Osteocyte (in vitro differentiated cells): ENCODE data around the gene ZNF385B. TPM values are rescaled to one million over a fixed set of nuclear protein-coding genes. Genes with fewer than 3 reads are reported as not detected.

ENCODE experiments used
- DNase-seq: peaks from one replicate; pipeline ENCODE4 v3.0.0; 2021; ENCODE audit warnings: mixed read lengths; ENCODE audit not compliant: unreplicated experiment; ENCODE audit errors: extremely low spot score
- H3K27ac Mint-ChIP-seq: one replicate; pipeline ENCODE4 v1.8.0; 2021; ENCODE audit warnings: mild to moderate bottlenecking, mixed read lengths; ENCODE audit not compliant: unreplicated experiment
- H3K27me3 Mint-ChIP-seq: one replicate; pipeline ENCODE4 v1.8.0; 2021; ENCODE audit warnings: mixed read lengths; ENCODE audit not compliant: unreplicated experiment
- H3K36me3 Mint-ChIP-seq: one replicate; pipeline ENCODE4 v1.8.0; 2021; ENCODE audit warnings: mixed read lengths; ENCODE audit not compliant: unreplicated experiment
- H3K4me1 Mint-ChIP-seq: one replicate; pipeline ENCODE4 v1.8.0; 2021; ENCODE audit warnings: mixed read lengths; ENCODE audit not compliant: unreplicated experiment
- H3K4me3 Mint-ChIP-seq: one replicate; pipeline ENCODE4 v1.8.0; 2021; ENCODE audit warnings: mild to moderate bottlenecking, moderate library complexity, mixed read lengths; ENCODE audit not compliant: unreplicated experiment
- H3K9me3 Mint-ChIP-seq: one replicate; pipeline ENCODE4 v1.8.0; 2021; ENCODE audit warnings: mixed read lengths; ENCODE audit not compliant: unreplicated experiment
- microRNA-seq: library from miRNA; unstranded; fragments of <30 nt; microRNA quantifications from one replicate; pipeline ENCODE4 v1.1.0, GENCODE V29; 2020; ENCODE audit not compliant: unreplicated experiment
- total RNA-seq: library from RNA; stranded (reverse); gene quantifications from 2 replicates; pipeline ENCODE4 v1.2.1, GENCODE V29; 2021
- TF ChIP-seq, protein P1 (sequence below): fragments of 200-600 bp; sonication (generic); IDR thresholded peaks from 2 replicates; pipeline ENCODE4 v1.5.0; 2021; ENCODE audit warnings: antibody characterized with exemption, mild to moderate bottlenecking, moderate library complexity

The ZNF385B gene
- total RNA-seq, 1 donor from 2014 or later = 0.13 TPM

- DNase-seq = no peak
- Mint-ChIP-seq H3K4me3 (no peak overlapping the region), H3K27ac (no peak overlapping the region), H3K4me1 (peaks cover 1% of the 10 kb centered on the region), H3K27me3 (peaks cover 17% of the 10 kb centered on the region), H3K36me3 (no peaks in the 10 kb centered on the region), H3K9me3 (peaks cover 11% of the 10 kb centered on the region)
- TF ChIP-seq, protein P1, sequence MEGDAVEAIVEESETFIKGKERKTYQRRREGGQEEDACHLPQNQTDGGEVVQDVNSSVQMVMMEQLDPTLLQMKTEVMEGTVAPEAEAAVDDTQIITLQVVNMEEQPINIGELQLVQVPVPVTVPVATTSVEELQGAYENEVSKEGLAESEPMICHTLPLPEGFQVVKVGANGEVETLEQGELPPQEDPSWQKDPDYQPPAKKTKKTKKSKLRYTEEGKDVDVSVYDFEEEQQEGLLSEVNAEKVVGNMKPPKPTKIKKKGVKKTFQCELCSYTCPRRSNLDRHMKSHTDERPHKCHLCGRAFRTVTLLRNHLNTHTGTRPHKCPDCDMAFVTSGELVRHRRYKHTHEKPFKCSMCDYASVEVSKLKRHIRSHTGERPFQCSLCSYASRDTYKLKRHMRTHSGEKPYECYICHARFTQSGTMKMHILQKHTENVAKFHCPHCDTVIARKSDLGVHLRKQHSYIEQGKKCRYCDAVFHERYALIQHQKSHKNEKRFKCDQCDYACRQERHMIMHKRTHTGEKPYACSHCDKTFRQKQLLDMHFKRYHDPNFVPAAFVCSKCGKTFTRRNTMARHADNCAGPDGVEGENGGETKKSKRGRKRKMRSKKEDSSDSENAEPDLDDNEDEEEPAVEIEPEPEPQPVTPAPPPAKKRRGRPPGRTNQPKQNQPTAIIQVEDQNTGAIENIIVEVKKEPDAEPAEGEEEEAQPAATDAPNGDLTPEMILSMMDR = no peak
Observed at GRCh38 chr2:179412112-179412511, 449.3 kb downstream of the ZNF385B start.

- DNase-seq = no peak
- Mint-ChIP-seq H3K4me3 (no peak overlapping the region), H3K27me3 (peaks cover 23% of the 10 kb centered on the region), H3K9me3 (peaks cover 11% of the 10 kb centered on the region), H3K27ac (no peak overlapping the region), H3K4me1 (peaks cover 1% of the 10 kb centered on the region), H3K36me3 (no peaks in the 10 kb centered on the region)
- TF ChIP-seq, protein P1 = peak; percentile 80
Observed at GRCh38 chr2:179410552-179411356, 450.7 kb downstream of the ZNF385B start.

GRCh38 chr2:179403624-179404023, 457.8 kb downstream of the ZNF385B start:
- Mint-ChIP-seq H3K4me1 (no peaks in the 10 kb centered on the region), H3K27me3 (peaks cover 30% of the 10 kb centered on the region), H3K36me3 (no peaks in the 10 kb centered on the region), H3K4me3 (no peak overlapping the region), H3K27ac (no peak overlapping the region), H3K9me3 (no peaks in the 10 kb centered on the region)
- DNase-seq = no peak
- TF ChIP-seq, protein P1 = no peak

- TF ChIP-seq, protein P1 = no peak
- Mint-ChIP-seq H3K27me3 (no peaks in the 10 kb centered on the region), H3K4me1 (peaks cover 12% of the 10 kb centered on the region), H3K9me3 (peaks cover 4% of the 10 kb centered on the region), H3K27ac (no peak overlapping the region), H3K36me3 (no peaks in the 10 kb centered on the region), H3K4me3 (no peak overlapping the region)
- DNase-seq = no peak
Observed at GRCh38 chr2:179393481-179393880, 467.9 kb downstream of the ZNF385B start.

Small RNA genes within 50 kb of the gene (microRNA-seq; reads per million reads assigned to microRNA genes)
- gene MIR1258 = not detected

Other genes with a start within 250 kb of the ZNF385B start
- 19.4 and 20.1 TPM in 2 replicates for gene CWC22, start 145.7 kb upstream of the ZNF385B start, total RNA-seq